Calu3 (cell line): ENCODE results near the gene CDK14. TPM values are rescaled to one million over a fixed set of nuclear protein-coding genes. Genes with fewer than 3 reads are reported as not detected.

ENCODE experiments used
- BruUV-seq: library from RNA; stranded (reverse); fragments of 400-500 nt; replicated peaks from 2 replicates; lab custom pipeline; 2021; lab: Mats Ljungman, UMichigan
- CTCF ChIA-PET: fragments of 300-600 bp; sonication (Branson Sonifier 250); formaldehyde crosslinking; loops from one replicate; lab custom pipeline; 2022; ENCODE audit warnings: antibody characterized with exemption; lab: Charles Lee
- DNase-seq: peaks from one replicate; pipeline ENCODE4 v3.0.0; 2022
- H3K27ac Mint-ChIP-seq: one replicate; pipeline ENCODE4 v1.8.0; 2022; ENCODE audit warnings: mixed read lengths; ENCODE audit not compliant: unreplicated experiment
- H3K27me3 Mint-ChIP-seq: one replicate; pipeline ENCODE4 v1.8.0; 2022; ENCODE audit warnings: mixed read lengths; ENCODE audit not compliant: unreplicated experiment
- H3K36me3 Mint-ChIP-seq: one replicate; pipeline ENCODE4 v1.8.0; 2022; ENCODE audit warnings: mild to moderate bottlenecking, moderate library complexity, mixed read lengths; ENCODE audit not compliant: insufficient read depth, unreplicated experiment
- H3K4me1 Mint-ChIP-seq: one replicate; pipeline ENCODE4 v1.8.0; 2022; ENCODE audit warnings: mild to moderate bottlenecking, low read depth, mixed read lengths; ENCODE audit not compliant: unreplicated experiment
- H3K4me3 Mint-ChIP-seq: one replicate; pipeline ENCODE4 v1.8.0; 2022; ENCODE audit warnings: mild to moderate bottlenecking, low read depth, moderate library complexity, mixed read lengths; ENCODE audit not compliant: unreplicated experiment
- H3K9me3 Mint-ChIP-seq: one replicate; pipeline ENCODE4 v1.8.0; 2022; ENCODE audit warnings: low read depth, mixed read lengths; ENCODE audit not compliant: unreplicated experiment
- CTCF ChIP-seq: fragments of 200-600 bp; IDR thresholded peaks from one replicate; pipeline ENCODE4 v1.8.0; 2022; ENCODE audit warnings: antibody characterized with exemption; ENCODE audit not compliant: unreplicated experiment
- intact Hi-C: fragments of 100-400 bp; cut with micrococcal nuclease; formaldehyde crosslinking; loops from one replicate; pipeline ENCODE4 v1.10.0; 2022; ENCODE audit not compliant: unreplicated experiment
- total RNA-seq: library from RNA; stranded (reverse); gene quantifications from 2 replicates; pipeline ENCODE4 v1.2.3, GENCODE V29; 2022

The CDK14 gene
- total RNA-seq, 1 experiment from 2014 or later, result 29.4 TPM

GRCh38 chr7:91030680-91031380, 434.7 kb downstream of the CDK14 start:
- Mint-ChIP-seq H3K27ac (no peak overlapping the region), H3K4me3 (no peak overlapping the region), H3K36me3 (no peaks in the 10 kb centered on the region), H3K9me3 (no peaks in the 10 kb centered on the region), H3K4me1 (no peaks in the 10 kb centered on the region), H3K27me3 (no peaks in the 10 kb centered on the region)
- intact Hi-C loops, result loop anchor here (5.0 kb wide), 1 partner anchor 479 kb away; no protein-coding TSS in a partner anchor
- no peak for DNase-seq
- BruUV-seq, result no TSS peak
- no peak for TF ChIP-seq CTCF
- CTCF ChIA-PET, result no interaction called here

GRCh38 chr7:91031757-91032156, 435.6 kb downstream of the CDK14 start:
- no peaks in the 10 kb centered on the region for H3K36me3 Mint-ChIP-seq
- no peaks in the 10 kb centered on the region for H3K4me1 Mint-ChIP-seq
- no peak overlapping the region for H3K4me3 Mint-ChIP-seq
- BruUV-seq, result no TSS peak
- no peak overlapping the region for H3K27ac Mint-ChIP-seq
- H3K27me3 Mint-ChIP-seq, result no peaks in the 10 kb centered on the region
- DNase-seq, result no peak
- CTCF ChIA-PET, result no interaction called here
- no peak for TF ChIP-seq CTCF
- intact Hi-C loops, result loop anchor here (5.0 kb wide), 1 partner anchor 479 kb away; no protein-coding TSS in a partner anchor
- no peaks in the 10 kb centered on the region for H3K9me3 Mint-ChIP-seq

GRCh38 chr7:91033574-91033973, 437.5 kb downstream of the CDK14 start:
- Mint-ChIP-seq H3K9me3 (no peaks in the 10 kb centered on the region), H3K27ac (no peak overlapping the region), H3K4me1 (no peaks in the 10 kb centered on the region), H3K27me3 (no peaks in the 10 kb centered on the region), H3K4me3 (no peak overlapping the region), H3K36me3 (no peaks in the 10 kb centered on the region)
- no peak for TF ChIP-seq CTCF
- no TSS peak for BruUV-seq
- intact Hi-C loops, result loop anchor here (5.0 kb wide), 1 partner anchor 481 kb away; no protein-coding TSS in a partner anchor
- CTCF ChIA-PET, result no interaction called here
- DNase-seq, result no peak

- no peaks in the 10 kb centered on the region for H3K36me3 Mint-ChIP-seq
- no TSS peak for BruUV-seq
- intact Hi-C loops, result loop anchor here (1.0 to 5.0 kb wide), 3 partner anchors 326 to 579 kb away; no protein-coding TSS in a partner anchor
- no peaks in the 10 kb centered on the region for H3K4me1 Mint-ChIP-seq
- no peaks in the 10 kb centered on the region for H3K27me3 Mint-ChIP-seq
- TF ChIP-seq CTCF, result no peak
- H3K27ac Mint-ChIP-seq, result no peak overlapping the region
- peak; percentile 37 for DNase-seq
- H3K9me3 Mint-ChIP-seq, result no peaks in the 10 kb centered on the region
- CTCF ChIA-PET, result interaction anchor here (0.7 to 1.1 kb wide), 4 partner anchors 106 to 579 kb away, joined by 3 to 11 read pairs (median 4); no protein-coding TSS in a partner anchor
- H3K4me3 Mint-ChIP-seq, result no peak overlapping the region
Measured at GRCh38 chr7:91034459-91035368, 438.6 kb downstream of the CDK14 start.
